GM18858 (cell line): Measurements from ENCODE around the gene MRPL47.

Experiments used
- ATAC-seq: cut with Tn5 transposase; IDR thresholded peaks from one replicate; pipeline ENCODE4 v1.9.1; 2021; ENCODE audit not compliant: unreplicated experiment

Gene MRPL47

DNA sequence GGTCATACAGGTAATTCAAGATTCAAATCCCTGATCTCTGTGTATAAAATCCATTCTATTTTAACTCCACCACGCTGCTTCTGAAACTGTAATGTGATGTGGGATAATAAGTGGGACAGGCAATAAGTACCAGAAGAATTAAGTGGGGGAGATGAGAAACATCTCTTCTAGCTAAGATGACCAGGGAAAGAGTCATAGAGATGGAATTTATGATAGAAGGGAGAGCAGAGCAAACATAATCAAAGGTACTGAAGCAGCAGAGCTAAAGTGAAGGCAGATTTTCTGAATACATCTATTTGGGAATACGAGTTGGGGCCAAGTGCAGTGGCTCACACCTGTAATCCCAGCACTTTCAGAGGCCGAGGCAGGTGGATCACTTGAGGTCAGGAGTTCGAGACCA lies 4.9 kb downstream of the MRPL47 start:
- ATAC-seq = no peak

DNA sequence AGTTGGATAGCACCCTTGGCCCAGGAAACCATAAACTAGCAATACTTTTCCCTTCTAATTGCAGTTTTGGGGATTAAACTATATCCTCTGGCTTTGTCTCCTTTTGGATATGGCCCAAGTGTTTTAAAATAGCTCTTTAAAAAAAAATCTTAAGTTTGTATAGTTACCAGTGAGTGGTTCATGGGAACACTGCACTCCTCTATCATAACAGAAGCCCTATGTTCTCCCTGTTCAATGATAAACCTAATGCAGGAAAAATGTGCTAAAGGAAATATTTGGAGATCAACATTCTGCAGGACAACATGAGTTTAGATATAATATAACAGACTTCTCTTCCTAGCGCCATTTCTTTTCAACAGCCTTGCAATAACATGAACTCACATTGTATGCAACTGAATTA lies 13.1 kb downstream of the MRPL47 start:
- ATAC-seq = no peak

DNA sequence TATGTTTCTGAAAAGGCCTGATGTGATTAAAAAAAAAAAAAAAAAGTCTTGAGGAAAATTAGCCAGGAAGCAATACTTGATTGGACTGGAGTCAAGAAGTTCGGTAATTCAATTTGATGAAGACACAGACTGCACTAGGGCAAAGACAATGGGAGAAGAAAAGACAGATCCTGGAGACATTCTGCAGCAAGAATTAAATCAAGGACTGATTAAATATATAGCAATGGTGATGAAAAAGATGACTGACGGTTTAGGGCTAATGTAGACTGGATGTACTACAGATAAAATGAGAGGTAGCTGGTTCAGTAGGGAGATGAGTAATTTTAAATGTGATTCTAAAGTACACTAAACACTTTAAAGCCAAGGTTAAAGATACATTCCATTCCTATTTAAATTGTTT lies 13.8 kb downstream of the MRPL47 start:
- ATAC-seq = no peak

DNA sequence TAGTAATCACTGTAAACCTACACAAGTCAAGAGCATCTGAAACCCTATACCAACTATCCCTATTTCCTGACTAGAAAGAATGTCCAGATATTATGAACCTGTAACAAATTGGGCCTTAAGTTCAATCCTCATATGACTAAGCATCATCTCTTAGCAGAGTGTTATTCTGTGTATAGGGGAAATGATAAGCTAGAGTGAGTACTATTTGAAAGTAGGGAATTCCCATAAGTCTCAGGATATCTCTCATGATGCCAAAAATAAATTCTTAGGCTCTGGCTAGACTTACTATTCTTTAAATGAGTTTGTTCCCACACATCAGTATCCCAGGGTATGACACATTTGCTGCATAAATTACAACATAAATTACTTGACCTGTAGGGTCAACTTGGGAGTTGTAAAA lies 15.3 kb downstream of the MRPL47 start:
- peak; percentile 70 for ATAC-seq

DNA sequence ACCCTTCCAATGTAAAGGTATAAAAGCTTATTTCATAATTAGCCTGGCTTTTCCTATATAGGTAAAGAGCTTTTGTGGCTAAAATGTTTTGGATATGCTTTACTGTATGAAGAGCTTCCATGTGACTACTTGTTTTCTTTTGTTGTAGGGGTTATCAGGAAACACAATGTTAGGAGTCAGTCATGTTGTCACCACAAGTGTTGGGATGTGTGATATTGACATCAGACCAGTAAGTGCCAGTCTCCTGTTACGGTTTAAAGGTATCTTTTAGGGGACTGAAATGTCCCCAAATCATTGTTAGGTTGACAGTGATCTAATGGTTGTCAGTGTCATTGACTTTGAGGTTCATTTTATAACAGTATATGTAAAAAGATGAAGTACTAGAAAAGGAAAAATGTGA lies 23.4 kb downstream of the MRPL47 start:
- no peak for ATAC-seq

DNA sequence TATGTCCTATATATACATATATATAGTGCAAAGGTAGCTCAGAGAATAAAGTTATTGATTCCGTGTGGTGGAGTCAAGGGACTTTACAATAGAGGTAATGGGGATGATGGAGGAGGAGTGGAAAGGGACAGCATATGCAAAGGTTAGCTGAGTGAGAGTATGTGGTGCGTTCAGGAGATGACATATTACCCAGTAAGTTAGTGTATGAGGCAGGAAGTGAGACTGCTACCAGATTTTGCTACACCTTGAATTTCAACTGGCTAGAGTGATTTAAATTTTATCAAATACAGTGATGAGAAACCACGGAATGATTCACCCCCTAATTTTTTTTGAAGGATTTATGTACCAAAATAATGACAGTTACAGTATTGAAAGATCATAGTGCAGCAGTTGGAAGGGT lies 38.9 kb downstream of the MRPL47 start:
- no peak for ATAC-seq

DNA sequence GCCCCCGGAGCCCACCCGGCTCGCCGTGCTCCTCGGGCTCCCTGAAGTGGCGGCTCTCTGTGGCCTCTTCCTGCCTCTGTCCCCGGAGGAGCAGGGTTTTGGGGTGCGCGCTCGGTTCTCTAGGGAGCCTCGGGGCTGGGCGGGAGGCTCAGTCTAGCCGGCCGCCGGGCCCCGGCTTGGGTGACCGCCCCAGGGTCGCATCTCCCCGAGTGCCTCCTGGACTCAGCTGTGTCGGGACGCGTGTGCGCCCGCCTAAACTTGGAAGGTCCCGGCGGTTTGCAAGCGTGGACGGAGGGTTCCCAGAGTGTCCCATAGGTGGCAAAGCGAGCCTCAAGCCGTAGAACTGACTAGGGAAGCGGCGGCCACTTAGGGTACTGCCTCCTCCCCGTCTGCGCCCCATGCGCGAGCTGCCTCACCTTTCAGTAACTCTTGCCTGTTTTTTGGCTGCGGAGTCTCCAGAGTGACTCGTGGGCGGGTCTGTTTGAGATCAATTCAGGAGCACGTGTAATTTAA lies 41.1 kb downstream of the MRPL47 start:
- ATAC-seq = peak; percentile 37

DNA sequence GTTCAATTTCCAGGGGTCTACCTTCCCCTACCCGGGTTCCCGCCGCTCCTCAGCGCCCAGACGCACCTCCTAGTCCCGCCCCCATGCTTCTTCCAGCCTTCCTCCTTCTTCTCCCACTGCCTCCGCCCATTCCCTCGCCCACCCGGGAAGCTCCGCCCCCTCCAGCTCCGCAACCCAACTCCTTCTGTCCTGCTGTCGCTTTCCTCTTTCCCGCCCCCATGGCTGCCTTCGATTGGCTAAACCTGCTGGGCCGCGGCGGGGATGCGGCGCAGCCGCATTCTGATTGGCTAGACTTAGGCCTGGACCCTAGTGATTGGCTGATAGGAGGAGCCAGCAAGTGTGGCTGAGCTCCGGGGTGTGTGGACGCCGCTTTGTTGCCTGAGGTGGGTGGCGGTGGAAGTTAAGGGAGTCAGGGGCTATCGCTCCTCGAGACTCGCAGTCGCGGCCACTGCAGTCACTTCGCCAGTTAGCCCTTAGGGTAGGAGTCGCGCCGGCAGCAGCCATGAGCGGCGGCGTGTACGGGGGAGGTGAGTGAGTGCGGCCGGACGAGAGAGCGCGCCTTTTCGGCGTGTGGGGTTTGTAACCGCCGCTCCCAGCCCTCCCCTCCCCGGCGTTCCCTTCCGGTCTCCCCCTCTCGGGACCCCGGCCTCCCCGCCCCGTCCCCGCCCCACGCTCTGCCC lies 41.7 kb downstream of the MRPL47 start, which contains the start of gene ACTL6A:
Gene ACTL6A, plus strand, starts transcription at position 336 of the 680 bp plus-strand sequence. Its CDS starts 167 bp downstream, at position 503.
- ATAC-seq = peak; percentile 95

DNA sequence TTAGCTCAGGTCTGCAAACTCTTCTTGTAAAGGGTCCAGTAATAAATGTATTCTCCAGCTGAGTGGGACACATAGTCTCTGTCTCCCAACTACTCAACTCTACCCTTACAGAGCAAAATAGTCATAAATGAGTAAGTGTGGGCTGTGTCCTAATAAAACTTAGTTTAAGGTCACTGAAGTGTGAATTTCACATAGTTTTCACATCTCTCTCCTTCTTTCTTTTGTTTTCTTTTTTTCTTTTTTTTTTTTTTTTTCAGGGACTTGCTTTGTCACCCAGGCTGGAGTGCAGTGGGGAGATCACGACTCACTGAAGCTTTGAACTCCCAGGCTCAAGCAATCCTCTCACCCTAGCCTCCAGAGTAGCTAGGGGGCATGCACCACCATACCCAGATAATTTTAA lies 43.6 kb downstream of the MRPL47 start:
- ATAC-seq = no peak

DNA sequence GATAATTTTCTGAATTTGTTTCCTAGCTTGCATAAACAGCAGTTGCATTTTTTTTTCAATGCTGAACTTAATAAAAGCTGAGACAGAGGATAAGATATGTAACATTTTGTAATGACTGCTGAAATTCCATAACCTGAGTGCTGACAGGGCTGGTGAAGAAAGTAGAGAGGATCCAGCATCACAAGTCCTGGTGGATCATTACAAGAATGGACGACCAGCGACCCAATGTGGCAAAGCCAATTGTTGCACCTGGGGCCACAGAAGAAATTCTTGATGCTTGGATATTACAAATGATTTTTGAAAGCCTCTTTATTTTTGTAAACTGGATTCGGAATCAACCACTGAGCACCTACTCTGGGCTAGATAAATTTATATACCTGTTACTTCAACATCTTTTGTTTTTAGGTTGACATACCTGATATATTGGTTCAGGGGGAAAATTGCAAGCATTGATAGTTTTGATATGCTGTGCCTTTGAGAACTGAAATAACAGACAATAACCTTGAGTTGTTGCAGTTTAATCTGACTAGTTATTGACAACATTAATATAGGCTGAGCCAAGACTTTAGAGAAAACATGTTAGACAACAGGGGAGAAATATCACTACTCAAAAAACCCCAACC lies 45.6 kb downstream of the MRPL47 start:
- ATAC-seq = no peak

DNA sequence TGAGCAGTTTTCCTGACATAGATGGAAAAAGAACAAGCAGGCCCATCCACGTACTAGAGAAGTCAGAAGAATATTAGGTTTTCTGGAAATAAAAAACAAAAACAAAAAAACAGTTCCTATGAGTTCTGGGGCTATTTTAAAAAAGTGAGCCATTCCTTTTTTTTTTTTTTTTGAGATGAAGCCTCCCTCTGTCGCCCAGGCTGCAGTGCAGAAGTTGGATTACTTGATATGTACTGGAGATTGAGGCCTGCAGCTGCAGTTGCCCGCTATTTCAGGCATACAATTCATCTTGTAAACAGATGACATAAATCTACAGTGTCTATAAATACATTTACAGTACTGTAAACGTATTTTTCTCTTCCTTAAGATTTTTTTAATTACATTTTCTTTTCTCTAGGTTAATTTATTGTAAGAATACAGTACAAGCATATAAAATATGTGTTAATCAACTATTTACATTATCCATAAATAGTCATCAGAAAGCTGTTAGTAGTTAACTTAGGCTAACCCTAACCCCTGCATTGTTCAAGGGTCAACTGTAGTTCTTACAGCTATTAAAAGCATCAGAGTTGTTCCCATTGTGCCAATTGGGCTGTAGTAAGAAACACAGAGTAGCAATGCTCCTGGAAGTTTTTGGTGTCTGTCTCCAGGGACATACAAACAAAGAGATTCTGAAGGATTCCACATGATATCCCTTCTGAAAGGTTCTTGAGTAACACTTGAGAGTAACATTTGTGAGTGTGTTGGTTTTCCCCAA lies 52.9 kb downstream of the MRPL47 start:
- ATAC-seq = no peak

DNA sequence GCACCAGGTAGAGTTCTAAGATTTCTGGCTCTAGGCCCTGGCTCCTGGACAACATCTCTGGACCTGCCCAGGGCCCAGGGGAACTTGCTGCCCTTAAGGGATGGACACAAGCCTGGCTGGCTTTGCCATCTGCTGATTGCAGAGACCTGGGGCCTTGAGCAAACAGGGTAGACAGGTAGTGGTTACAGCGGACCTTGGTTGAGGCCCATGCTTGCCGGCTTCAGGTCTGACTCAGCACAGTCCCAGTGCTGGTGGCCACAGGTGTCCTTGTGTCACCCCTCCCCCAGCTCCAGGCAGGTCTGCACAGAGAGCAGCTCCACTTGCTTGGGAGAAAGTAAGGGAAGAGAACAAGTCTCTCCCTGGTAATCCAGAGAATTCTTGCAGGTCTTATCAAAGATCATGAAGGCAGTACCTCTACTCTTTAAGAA lies 57.6 kb downstream of the MRPL47 start:
- ATAC-seq = no peak

DNA sequence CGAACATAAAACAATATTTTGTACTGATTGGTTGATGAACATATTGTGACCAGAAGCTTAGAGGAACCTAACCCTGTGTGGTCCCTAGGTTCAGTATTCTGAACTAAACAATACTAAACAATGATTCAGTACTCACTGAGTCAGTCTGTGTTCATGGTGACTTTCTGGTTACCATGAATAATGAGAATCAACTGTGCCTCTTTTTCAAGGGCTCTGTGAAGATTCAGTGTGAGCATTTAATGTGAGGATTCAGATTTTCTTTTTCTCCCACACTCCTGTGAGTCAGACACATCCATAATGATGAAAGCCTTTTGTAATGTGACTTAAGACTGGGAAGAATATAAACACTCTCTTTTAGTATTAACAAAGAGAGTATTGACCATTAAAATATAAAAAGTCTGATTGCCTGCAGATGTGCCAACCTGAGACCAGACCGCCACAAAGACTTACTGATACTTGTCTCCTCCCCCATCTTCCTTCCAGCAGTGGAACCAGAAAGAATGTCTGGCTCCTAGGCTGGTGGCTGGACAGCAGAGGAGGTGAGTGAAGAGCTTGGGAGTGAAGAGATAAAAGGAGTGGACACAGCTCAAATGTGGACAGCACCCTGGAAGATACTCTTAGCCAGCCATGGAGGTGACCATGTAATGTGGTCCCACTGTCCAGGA lies 59.3 kb downstream of the MRPL47 start:
- no peak for ATAC-seq

DNA sequence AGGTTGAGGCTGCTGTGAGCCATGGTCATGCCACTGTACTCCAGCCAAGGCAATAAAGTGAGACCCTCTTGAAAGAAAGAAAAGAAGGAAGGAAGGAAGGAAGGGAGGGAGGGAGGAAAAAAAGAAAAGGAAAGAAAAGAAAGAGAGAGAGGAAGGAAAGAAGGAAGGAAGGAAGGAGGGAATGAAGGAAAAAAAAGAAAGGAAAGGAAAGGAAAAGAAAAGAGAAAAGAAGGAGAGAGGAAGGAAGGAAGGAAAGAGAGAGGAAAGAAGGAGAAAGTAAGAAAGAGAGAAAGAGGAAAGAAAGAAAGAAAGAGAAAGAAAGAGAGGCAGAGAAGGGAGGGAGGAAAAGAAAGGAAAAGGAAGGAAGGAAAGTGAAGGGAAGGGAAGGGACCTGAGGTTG lies 62.1 kb downstream of the MRPL47 start:
- ATAC-seq = no peak

DNA sequence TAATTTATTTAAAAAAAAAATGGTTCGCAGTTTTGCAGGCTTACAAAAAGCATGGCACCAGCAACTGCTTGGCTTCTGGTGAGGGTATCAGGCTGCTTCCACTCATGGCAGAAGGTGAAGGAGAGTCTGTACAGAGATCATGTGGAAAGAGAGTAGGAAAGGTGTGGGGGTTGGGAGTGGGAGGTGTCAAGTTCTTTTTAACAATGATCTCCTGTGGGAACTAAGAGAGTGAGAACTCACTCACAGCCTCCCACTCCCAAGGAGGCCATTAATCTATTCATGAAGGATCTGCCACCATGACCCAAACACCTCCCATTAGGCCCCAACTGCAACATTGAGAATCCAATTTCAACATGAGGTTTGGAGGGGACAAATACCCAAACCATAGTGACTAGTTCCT lies 62.8 kb downstream of the MRPL47 start:
- ATAC-seq = no peak

DNA sequence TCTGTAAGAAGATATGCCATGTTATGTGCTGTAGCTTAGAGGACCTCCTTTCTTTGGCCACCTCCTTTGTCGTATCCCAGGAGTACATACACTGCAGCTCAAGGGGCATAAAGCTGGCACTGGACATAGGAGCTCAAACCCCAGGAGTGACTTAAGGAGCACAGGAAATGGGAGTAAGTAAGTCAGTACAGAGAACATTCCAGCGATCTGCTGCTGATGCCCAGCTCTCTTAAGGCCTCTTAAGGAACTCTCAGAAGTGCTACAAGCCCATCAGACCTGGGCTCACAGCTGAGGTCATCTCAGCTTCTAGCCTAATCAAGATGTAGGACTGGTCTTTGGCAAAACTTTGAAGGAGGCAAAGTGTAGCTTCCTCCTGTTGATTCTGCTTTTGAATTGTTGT lies 63.3 kb downstream of the MRPL47 start:
- no peak for ATAC-seq
